A549 (cell line): ENCODE results near the gene DAW1.

ENCODE experiments used
- CBX2 ChIP-seq: fragments of 200-600 bp; sonication (generic); IDR thresholded peaks from 2 replicates; pipeline ENCODE4 v1.6.1; 2016; ENCODE audit warnings: low read depth, mild to moderate bottlenecking, borderline replicate concordance
- CHD2 ChIP-seq: fragments of 150-350 bp; IDR thresholded peaks from 2 replicates; pipeline ENCODE4 v1.6.1; 2014; ENCODE audit warnings: low read length; ENCODE audit not compliant: partially characterized antibody
- CTCF ChIP-seq: fragments of >200 bp; sonication (Bioruptor Twin); formaldehyde crosslinking; IDR thresholded peaks from 3 replicates; pipeline ENCODE4 v1.5.1; 2016
- ELK1 ChIP-seq: fragments of 150-350 bp; IDR thresholded peaks from 2 replicates; pipeline ENCODE4 v1.6.1; 2014; ENCODE audit warnings: low read depth, mild to moderate bottlenecking, low read length
- EP300 ChIP-seq, 2 experiments: fragments of >200 bp; sonication (Bioruptor Twin); formaldehyde crosslinking; IDR thresholded peaks; 2 replicates in 1 of 2; 3 replicates in 1 of 2; pipeline ENCODE4 v1.6.1; 2016 to 2017
- HDAC2 ChIP-seq: fragments of 200-600 bp; sonication (generic); IDR thresholded peaks from 2 replicates; pipeline ENCODE4 v1.6.1; 2016
- HEYL ChIP-seq: fragments of 250-450 bp; sonication (Bioruptor Pico); IDR thresholded peaks from 2 replicates; pipeline ENCODE4 v1.8.0; 2021; ENCODE audit warnings: mild to moderate bottlenecking, moderate library complexity
- PBX3 ChIP-seq: IDR thresholded peaks from 2 replicates; pipeline ENCODE4 v1.6.1; 2012
- PHF8 ChIP-seq: fragments of 200-600 bp; sonication (generic); IDR thresholded peaks from 2 replicates; pipeline ENCODE4 v1.6.1; 2016; ENCODE audit warnings: low read depth, mild to moderate bottlenecking, antibody characterized with exemption, moderate library complexity, borderline replicate concordance
- POLR2A ChIP-seq: IDR thresholded peaks from 2 replicates; pipeline ENCODE4 v1.6.1; 2012; ENCODE audit warnings: mild to moderate bottlenecking, low read length
- RAD21 ChIP-seq, 2 experiments: fragments of >200 bp in 1 of 2; sonication (Bioruptor Twin) in 1 of 2; formaldehyde crosslinking in 1 of 2; IDR thresholded peaks in 1 of 2; conservative IDR thresholded peaks in 1 of 2; 2 replicates in 1 of 2; 3 replicates in 1 of 2; pipeline ENCODE4 v1.6.1; 2012 to 2018; ENCODE audit warnings: inconsistent platforms in 1 of 2
- RFX5 ChIP-seq: fragments of 450-650 bp; IDR thresholded peaks from 2 replicates; pipeline ENCODE4 v1.7.1; 2014; ENCODE audit warnings: antibody characterized with exemption, mild to moderate bottlenecking, moderate library complexity
- USF2 ChIP-seq: fragments of 450-650 bp; IDR thresholded peaks from 2 replicates; pipeline ENCODE4 v1.6.1; 2014; ENCODE audit warnings: antibody characterized with exemption
- ZFP36 ChIP-seq: fragments of 450-650 bp; IDR thresholded peaks from 2 replicates; pipeline ENCODE4 v1.6.1; 2014; ENCODE audit warnings: borderline replicate concordance; ENCODE audit not compliant: partially characterized antibody

- TF ChIP-seq RAD21 (conservative IDR thresholded peaks at IDR 0.05 in 1 of 2, IDR thresholded peaks at IDR 0.05 in 1 of 2): no peak
- TF ChIP-seq CTCF: no peak
- TF ChIP-seq CHD2: no peak
- TF ChIP-seq ELK1: no peak
- no peak for TF ChIP-seq HEYL (CRISPR knock-in tag)
- TF ChIP-seq POLR2A: no peak
- TF ChIP-seq ZFP36: no peak
- no peak for TF ChIP-seq PHF8
- no peak for TF ChIP-seq CBX2
- no peak for TF ChIP-seq HDAC2
- TF ChIP-seq EP300 (IDR thresholded peaks at IDR 0.05): no peak
- no peak for TF ChIP-seq RFX5
- TF ChIP-seq USF2: no peak
- TF ChIP-seq PBX3: no peak
Measured at GRCh38 chr2:227865291-227865690, 6.1 kb upstream of the DAW1 start.
